Measurements from ENCODE around the gene AJM1.
"Not testable (repeated sequence)": the region's sequence is repeated elsewhere in the genome, so short reads cannot be mapped to it uniquely, and the experiment has no call there.

DNA sequence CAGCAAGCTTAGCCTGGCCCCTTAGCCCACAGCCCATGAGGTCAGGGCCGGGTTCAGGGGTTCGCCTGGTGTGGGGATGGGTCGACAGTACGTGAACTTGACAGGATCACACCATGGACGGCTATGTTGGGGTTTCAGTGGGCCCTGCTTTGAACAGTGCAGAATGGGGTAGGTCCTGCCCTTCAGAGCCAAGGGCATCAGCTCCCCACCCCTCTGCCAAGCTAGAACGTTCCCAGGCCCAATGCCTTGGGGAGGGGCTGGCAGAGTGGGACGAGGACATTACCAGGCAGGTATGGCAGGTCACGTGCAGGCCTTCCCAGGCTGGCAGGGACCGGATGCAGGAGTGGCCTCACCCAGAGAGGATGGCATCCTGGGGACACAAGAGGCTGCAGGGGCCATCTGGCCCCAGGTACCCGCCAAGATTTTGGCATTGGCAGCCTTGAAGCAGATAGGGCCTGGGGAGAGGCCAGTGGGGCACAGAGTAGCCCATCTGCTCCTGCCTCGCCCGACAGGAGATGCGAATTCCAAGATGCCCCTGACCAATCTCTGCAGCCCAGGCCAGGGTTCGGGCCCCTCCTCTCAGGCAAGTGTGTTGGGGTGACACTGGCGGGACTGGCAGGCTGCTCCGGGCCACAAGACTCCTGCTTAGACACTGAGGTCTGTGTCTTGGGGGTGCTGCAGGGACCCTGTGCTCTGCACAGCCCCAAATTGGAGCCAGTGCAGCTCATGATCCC is 465 bp upstream of the AJM1 start:
- TF ChIP-seq, protein P1, sequence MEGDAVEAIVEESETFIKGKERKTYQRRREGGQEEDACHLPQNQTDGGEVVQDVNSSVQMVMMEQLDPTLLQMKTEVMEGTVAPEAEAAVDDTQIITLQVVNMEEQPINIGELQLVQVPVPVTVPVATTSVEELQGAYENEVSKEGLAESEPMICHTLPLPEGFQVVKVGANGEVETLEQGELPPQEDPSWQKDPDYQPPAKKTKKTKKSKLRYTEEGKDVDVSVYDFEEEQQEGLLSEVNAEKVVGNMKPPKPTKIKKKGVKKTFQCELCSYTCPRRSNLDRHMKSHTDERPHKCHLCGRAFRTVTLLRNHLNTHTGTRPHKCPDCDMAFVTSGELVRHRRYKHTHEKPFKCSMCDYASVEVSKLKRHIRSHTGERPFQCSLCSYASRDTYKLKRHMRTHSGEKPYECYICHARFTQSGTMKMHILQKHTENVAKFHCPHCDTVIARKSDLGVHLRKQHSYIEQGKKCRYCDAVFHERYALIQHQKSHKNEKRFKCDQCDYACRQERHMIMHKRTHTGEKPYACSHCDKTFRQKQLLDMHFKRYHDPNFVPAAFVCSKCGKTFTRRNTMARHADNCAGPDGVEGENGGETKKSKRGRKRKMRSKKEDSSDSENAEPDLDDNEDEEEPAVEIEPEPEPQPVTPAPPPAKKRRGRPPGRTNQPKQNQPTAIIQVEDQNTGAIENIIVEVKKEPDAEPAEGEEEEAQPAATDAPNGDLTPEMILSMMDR (IDR thresholded peaks at IDR 0.05; ENCODE audit: poor library complexity, severe bottlenecking): not testable (repeated sequence)
- TF ChIP-seq, protein P2, sequence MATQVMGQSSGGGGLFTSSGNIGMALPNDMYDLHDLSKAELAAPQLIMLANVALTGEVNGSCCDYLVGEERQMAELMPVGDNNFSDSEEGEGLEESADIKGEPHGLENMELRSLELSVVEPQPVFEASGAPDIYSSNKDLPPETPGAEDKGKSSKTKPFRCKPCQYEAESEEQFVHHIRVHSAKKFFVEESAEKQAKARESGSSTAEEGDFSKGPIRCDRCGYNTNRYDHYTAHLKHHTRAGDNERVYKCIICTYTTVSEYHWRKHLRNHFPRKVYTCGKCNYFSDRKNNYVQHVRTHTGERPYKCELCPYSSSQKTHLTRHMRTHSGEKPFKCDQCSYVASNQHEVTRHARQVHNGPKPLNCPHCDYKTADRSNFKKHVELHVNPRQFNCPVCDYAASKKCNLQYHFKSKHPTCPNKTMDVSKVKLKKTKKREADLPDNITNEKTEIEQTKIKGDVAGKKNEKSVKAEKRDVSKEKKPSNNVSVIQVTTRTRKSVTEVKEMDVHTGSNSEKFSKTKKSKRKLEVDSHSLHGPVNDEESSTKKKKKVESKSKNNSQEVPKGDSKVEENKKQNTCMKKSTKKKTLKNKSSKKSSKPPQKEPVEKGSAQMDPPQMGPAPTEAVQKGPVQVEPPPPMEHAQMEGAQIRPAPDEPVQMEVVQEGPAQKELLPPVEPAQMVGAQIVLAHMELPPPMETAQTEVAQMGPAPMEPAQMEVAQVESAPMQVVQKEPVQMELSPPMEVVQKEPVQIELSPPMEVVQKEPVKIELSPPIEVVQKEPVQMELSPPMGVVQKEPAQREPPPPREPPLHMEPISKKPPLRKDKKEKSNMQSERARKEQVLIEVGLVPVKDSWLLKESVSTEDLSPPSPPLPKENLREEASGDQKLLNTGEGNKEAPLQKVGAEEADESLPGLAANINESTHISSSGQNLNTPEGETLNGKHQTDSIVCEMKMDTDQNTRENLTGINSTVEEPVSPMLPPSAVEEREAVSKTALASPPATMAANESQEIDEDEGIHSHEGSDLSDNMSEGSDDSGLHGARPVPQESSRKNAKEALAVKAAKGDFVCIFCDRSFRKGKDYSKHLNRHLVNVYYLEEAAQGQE (IDR thresholded peaks at IDR 0.05; ENCODE audit: borderline replicate concordance): not testable (repeated sequence)
- TF ChIP-seq POLR2AphosphoS5 (IDR thresholded peaks at IDR 0.05); TAF1 (IDR thresholded peaks at IDR 0.05; ENCODE audit: low read depth); EP300 (conservative IDR thresholded peaks at IDR 0.05; ENCODE audit: poor library complexity, severe bottlenecking); MXI1 (conservative IDR thresholded peaks at IDR 0.05; ENCODE audit: poor library complexity, severe bottlenecking); EZH2 (IDR thresholded peaks at IDR 0.05; ENCODE audit: borderline replicate concordance, insufficient read depth, low read length, poor library complexity, severe bottlenecking); SMC3 (conservative IDR thresholded peaks at IDR 0.05; ENCODE audit: poor library complexity): not testable (repeated sequence)
